ENCODE results near the gene RPL36AL. TPM values are rescaled to one million over a fixed set of nuclear protein-coding genes. Genes with fewer than 3 reads are reported as not detected.
"Not testable (repeated sequence)": the region's sequence is repeated elsewhere in the genome, so short reads cannot be mapped to it uniquely, and the experiment has no call there.

Gene RPL36AL
- total and polyA plus RNA-seq, 4 experiments from 2014 or later = 416 to 761 (median 555) TPM

DNA sequence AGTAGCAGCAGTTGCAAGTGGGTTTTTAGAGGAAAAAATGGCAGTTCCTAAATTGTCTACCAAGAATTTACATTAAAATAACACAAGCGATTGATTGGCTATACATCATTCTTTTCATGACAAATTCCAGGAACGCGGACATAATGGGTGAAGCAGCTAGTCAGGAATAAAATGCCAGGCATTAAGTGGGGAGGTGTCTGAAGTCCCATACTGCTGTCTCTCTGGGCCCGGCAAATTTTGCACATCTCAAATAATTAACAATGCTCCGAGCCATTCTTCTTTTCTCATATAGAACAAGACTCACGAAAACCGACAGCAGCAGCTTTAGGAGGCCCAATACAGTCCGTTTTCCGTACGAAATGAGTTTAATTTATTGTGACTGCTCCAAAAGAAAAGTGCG lies 696 bp downstream of the RPL36AL start:
- Histone ChIP-seq H3K9me3 (ENCODE audit: control insufficient read depth in 1 of 2, low read length in 2 of 2) (no peaks in the 10 kb centered on the region), H3K36me3 (ENCODE audit: insufficient read depth, low read length) (peaks cover 13% of the 10 kb centered on the region), H3K4me3 (ENCODE audit: low read length in 2 of 2) (peak overlapping the region; percentile 99 to 100), H3K27ac (ENCODE audit: low read depth, low read length) (peak overlapping the region; percentile 98), H3K4me1 (ENCODE audit: insufficient read depth, low read length) (peaks cover 60% of the 10 kb centered on the region), H3K27me3 (ENCODE audit: insufficient read depth, low read length) (no peaks in the 10 kb centered on the region)
- ChIA-PET POLR2A (ENCODE audit: partially characterized antibody) (interaction anchor here (0.6 to 6.2 kb wide), 30 partner anchors 9 to 744 kb away, joined by 3 to 413 read pairs (median 6); partner anchors contain the start of genes DMAC2L, DNAAF2, KLHDC1 and KLHDC2), CTCF (ENCODE audit: partially characterized antibody) (interaction anchor here (0.9 to 7.1 kb wide), 17 partner anchors 9 to 243 kb away, joined by 3 to 135 read pairs (median 7); partner anchors contain the start of genes DNAAF2, KLHDC2, LRR1 and NEMF)
- no peaks in the 10 kb centered on the region for H3K27me3 Mint-ChIP-seq
- peaks cover 0 to 4% (median 0%) of the 10 kb centered on the region in 8 donors for H3K9me3 Mint-ChIP-seq
- H3K4me3 Mint-ChIP-seq = peak overlapping the region; percentile 95 to 99 (median 96)
- H3K4me1 Mint-ChIP-seq = peaks cover 33 to 69% (median 42%) of the 10 kb centered on the region in 4 donors
- H3K36me3 Mint-ChIP-seq = peaks cover 14 to 62% of the 10 kb centered on the region in 2 donors
- DNase-seq = no peak
- peak overlapping the region; percentile 98 to 100 (median 99) for H3K27ac Mint-ChIP-seq
- intact Hi-C loops (cut with micrococcal nuclease) = loop anchor here (1.0 to 2.0 kb wide), 7 partner anchors 15 to 611 kb away; partner anchors contain the start of genes LRR1, RPS29, SOS2 and VCPKMT

DNA sequence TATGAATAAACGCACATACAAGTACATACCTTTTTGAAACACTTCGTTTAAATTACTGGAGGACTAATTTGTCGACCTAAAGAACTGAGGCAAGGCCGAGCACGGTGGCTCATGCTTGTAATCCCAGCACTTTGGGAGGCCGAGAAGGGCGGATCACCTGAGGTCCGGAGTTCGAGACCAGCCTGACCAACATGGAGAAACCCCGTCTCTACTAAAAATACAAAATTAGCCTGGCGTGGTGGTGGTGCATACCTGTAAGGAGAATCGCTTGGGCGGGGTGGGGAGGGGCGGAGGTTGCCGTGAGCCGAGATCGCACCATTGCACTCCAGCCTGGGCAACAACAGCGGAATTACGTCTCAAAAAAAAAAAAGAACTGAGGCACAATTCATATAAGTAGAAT lies 1.2 kb downstream of the RPL36AL start:
- peaks cover 14 to 61% of the 10 kb centered on the region in 2 donors for H3K36me3 Mint-ChIP-seq
- H3K9me3 ChIP-seq (ENCODE audit: control insufficient read depth in 1 of 2, low read length in 2 of 2); DNase-seq; intact Hi-C loops (cut with micrococcal nuclease); H3K27me3 Mint-ChIP-seq; H3K27me3 ChIP-seq (ENCODE audit: insufficient read depth, low read length); H3K9me3 Mint-ChIP-seq: not testable (repeated sequence)
- peak overlapping the region; percentile 98 to 100 (median 99) for H3K27ac Mint-ChIP-seq
- H3K36me3 ChIP-seq (ENCODE audit: insufficient read depth, low read length) = peaks cover 13% of the 10 kb centered on the region
- peaks cover 31 to 65% (median 39%) of the 10 kb centered on the region in 4 donors for H3K4me1 Mint-ChIP-seq
- H3K4me3 Mint-ChIP-seq = peak overlapping the region; percentile 95 to 99 (median 96)
- H3K4me1 ChIP-seq (ENCODE audit: insufficient read depth, low read length) = peaks cover 56% of the 10 kb centered on the region
- POLR2A ChIA-PET (ENCODE audit: partially characterized antibody) = interaction anchor here (1.1 to 6.2 kb wide), 9 partner anchors 14 to 497 kb away, joined by 3 to 413 read pairs (median 28); partner anchors contain the start of genes DNAAF2, KLHDC2, LRR1 and RPS29
- CTCF ChIA-PET (ENCODE audit: partially characterized antibody) = interaction anchor here (0.9 to 7.1 kb wide), 4 partner anchors 14 to 40 kb away, joined by 3 to 135 read pairs (median 34); partner anchors contain the start of genes DNAAF2, LRR1 and RPS29
- peak overlapping the region; percentile 99 to 100 for H3K4me3 ChIP-seq (ENCODE audit: low read length in 2 of 2)
- peak overlapping the region; percentile 98 for H3K27ac ChIP-seq (ENCODE audit: low read depth, low read length)

DNA sequence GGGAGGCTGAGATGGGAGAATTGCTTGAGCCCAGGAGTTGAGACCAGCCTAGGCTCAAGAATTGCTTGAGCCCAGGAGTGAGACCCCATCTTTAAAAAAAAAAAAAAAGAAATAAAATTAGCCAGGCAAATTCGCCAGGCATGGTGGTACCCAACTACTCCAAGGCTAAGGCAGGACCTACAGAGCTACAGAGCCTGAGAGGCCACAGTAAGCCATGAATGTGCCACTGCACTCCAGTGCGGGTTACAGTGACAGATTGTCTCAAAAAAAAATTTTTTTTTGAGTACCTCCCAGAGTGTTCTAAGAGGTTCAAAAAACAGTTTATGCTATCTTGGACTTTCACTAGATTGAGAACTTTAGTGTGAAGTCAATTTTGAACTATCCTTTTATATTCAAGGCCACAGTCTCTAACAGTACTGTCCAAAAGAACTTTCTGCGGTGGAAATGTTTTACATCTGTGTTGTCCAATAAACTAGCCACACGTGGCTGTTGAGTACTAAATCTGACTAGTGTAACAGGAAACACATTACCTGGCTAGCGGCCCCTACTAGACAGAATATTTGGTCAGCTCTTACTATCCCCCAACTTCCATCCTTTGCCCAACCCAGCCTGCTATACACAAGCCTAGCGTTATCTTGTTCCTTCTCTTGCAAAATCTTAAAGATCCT lies 2.4 kb downstream of the RPL36AL start:
- ChIA-PET POLR2A (ENCODE audit: partially characterized antibody) (interaction anchor here (1.1 to 2.4 kb wide), 3 partner anchors 16 to 32 kb away, joined by 4 to 9 read pairs (median 6); partner anchors contain the start of genes LRR1 and RPS29), CTCF (ENCODE audit: partially characterized antibody) (no interaction called here)
- Mint-ChIP-seq H3K4me3 (peak overlapping the region in 7 of 8 donors; percentile 3 to 96 (median 25)), H3K9me3 (peaks cover 0 to 4% (median 0%) of the 10 kb centered on the region in 8 donors), H3K4me1 (peaks cover 22 to 52% (median 30%) of the 10 kb centered on the region in 4 donors), H3K27me3 (no peaks in the 10 kb centered on the region), H3K36me3 (peaks cover 14 to 56% of the 10 kb centered on the region in 2 donors), H3K27ac (peak overlapping the region; percentile 51 to 100 (median 99))
- intact Hi-C loops (cut with micrococcal nuclease) = no loop called here
- Histone ChIP-seq H3K9me3 (ENCODE audit: control insufficient read depth in 1 of 2, low read length in 2 of 2) (no peaks in the 10 kb centered on the region), H3K36me3 (ENCODE audit: insufficient read depth, low read length) (peaks cover 13% of the 10 kb centered on the region), H3K4me3 (ENCODE audit: low read length in 2 of 2) (no peak overlapping the region), H3K4me1 (ENCODE audit: insufficient read depth, low read length) (peaks cover 43% of the 10 kb centered on the region), H3K27me3 (ENCODE audit: insufficient read depth, low read length) (no peaks in the 10 kb centered on the region), H3K27ac (ENCODE audit: low read depth, low read length) (peak overlapping the region; percentile 1)
- DNase-seq = no peak

DNA sequence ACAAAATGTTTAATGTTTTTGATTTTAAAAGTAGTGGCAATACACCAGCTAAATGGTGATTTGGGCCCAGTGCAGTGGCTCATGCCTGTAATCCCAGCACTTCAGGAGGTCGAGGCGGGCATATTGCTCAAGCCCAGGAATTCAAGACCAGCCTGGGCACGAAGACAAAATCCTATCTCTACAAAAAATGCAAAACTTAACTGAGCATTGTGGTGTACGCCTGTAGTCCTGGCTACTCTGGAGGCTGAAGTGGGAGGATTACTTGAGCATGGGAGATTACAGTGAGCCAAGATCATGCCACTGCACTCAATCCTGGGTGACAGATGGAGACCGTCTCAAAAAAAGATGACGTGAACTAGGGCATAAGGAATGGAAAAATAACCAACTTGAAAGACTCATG lies 4.7 kb downstream of the RPL36AL start:
- Histone ChIP-seq H3K9me3 (ENCODE audit: control insufficient read depth in 1 of 2, low read length in 2 of 2) (no peaks in the 10 kb centered on the region), H3K27ac (ENCODE audit: low read depth, low read length) (no peak overlapping the region), H3K4me3 (ENCODE audit: low read length in 2 of 2) (no peak overlapping the region), H3K27me3 (ENCODE audit: insufficient read depth, low read length) (no peaks in the 10 kb centered on the region), H3K4me1 (ENCODE audit: insufficient read depth, low read length) (peaks cover 27% of the 10 kb centered on the region), H3K36me3 (ENCODE audit: insufficient read depth, low read length) (peaks cover 13% of the 10 kb centered on the region)
- Mint-ChIP-seq H3K4me3 (no peak overlapping the region), H3K36me3 (peaks cover 14 to 46% of the 10 kb centered on the region in 2 donors), H3K9me3 (peaks cover 0 to 3% (median 0%) of the 10 kb centered on the region in 8 donors), H3K27ac (peak overlapping the region in 1 of 7 donors; percentile 23), H3K27me3 (no peaks in the 10 kb centered on the region), H3K4me1 (peaks cover 14 to 40% (median 19%) of the 10 kb centered on the region in 4 donors)
- DNase-seq = no peak
- intact Hi-C loops (cut with micrococcal nuclease) = no loop called here
- CTCF ChIA-PET (ENCODE audit: partially characterized antibody) = no interaction called here
- POLR2A ChIA-PET (ENCODE audit: partially characterized antibody) = interaction anchor here (1.2 kb wide), 1 partner anchor 17 kb away, joined by 3 read pairs; the partner anchor contains the start of gene LRR1

DNA sequence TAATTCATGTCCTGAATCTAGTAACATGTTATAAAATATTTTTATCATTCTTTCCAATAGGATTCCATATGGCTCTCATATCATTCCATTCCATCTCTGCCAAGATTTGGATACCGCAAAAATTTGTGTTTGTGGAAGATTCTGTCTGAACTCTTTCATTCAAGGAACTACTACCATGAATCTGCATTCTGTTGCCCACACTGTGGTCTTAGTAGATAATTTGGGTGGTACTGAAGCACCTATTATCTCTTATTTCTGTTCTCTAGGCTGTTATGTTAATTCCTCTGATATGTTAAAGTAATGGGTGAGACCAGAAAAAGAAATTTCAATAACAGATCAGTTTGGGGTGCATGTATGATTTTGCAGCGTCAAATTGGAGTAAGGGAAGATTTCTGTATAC lies 6.2 kb downstream of the RPL36AL start:
- H3K27me3 Mint-ChIP-seq = no peaks in the 10 kb centered on the region

DNA sequence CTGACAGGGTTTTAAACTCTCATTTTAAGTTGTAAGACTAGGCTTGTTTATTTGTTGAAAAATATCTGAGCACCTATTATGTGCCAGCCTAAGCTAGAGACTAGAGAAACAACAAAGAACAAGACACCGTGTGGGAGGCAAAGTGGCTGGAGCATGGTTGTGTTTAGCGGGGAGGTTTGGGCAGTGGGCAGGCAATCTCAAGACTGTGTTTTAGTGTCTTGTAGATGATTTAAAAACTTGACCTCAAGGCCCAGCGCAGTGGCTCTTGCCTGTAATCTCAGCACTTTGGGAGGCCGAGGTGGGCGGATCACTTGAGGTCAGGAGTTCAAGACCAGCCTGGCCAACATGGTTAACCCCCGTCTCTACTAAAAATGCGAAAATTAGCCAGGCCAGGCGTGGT lies 7.8 kb downstream of the RPL36AL start:
- H3K27me3 Mint-ChIP-seq = no peaks in the 10 kb centered on the region
- H3K36me3 Mint-ChIP-seq = peaks cover 4 to 22% of the 10 kb centered on the region in 2 donors
- Histone ChIP-seq H3K4me1 (ENCODE audit: insufficient read depth, low read length) (peaks cover 7% of the 10 kb centered on the region), H3K9me3 (ENCODE audit: control insufficient read depth in 1 of 2, low read length in 2 of 2) (no peaks in the 10 kb centered on the region), H3K4me3 (ENCODE audit: low read length in 2 of 2) (no peak overlapping the region), H3K27ac (ENCODE audit: low read depth, low read length) (no peak overlapping the region), H3K27me3 (ENCODE audit: insufficient read depth, low read length) (no peaks in the 10 kb centered on the region), H3K36me3 (ENCODE audit: insufficient read depth, low read length) (peaks cover 2% of the 10 kb centered on the region)
- H3K9me3 Mint-ChIP-seq = no peaks in the 10 kb centered on the region
- CTCF ChIA-PET (ENCODE audit: partially characterized antibody) = interaction anchor here (1.2 to 3.1 kb wide), 2 partner anchors 8 to 21 kb away, joined by 3 to 9 read pairs; partner anchors contain the start of genes MGAT2 and RPL36AL
- intact Hi-C loops (cut with micrococcal nuclease) = no loop called here
- peaks cover 4 to 16% (median 6%) of the 10 kb centered on the region in 4 donors for H3K4me1 Mint-ChIP-seq
- no peak for DNase-seq
- POLR2A ChIA-PET (ENCODE audit: partially characterized antibody) = interaction anchor here (4.5 kb wide), 1 partner anchor 8 kb away, joined by 21 read pairs; the partner anchor contains the start of genes MGAT2 and RPL36AL
- H3K4me3 Mint-ChIP-seq = no peak overlapping the region
- no peak overlapping the region for H3K27ac Mint-ChIP-seq

More for the DNA sequence above, 6.2 kb downstream of the RPL36AL start:
- no peaks in the 10 kb centered on the region for H3K9me3 ChIP-seq (ENCODE audit: control insufficient read depth in 1 of 2, low read length in 2 of 2)
- Mint-ChIP-seq H3K4me1 (peaks cover 14 to 25% (median 16%) of the 10 kb centered on the region in 4 donors), H3K36me3 (peaks cover 14 to 30% of the 10 kb centered on the region in 2 donors), H3K27ac (peak overlapping the region in 3 of 7 donors; percentile 4 to 74 (median 35)), H3K9me3 (no peaks in the 10 kb centered on the region), H3K4me3 (no peak overlapping the region)
- ChIA-PET CTCF (ENCODE audit: partially characterized antibody) (interaction anchor here (0.8 to 1.1 kb wide), 2 partner anchors 18 to 20 kb away, joined by 3 to 5 read pairs; no protein-coding TSS in a partner anchor), POLR2A (ENCODE audit: partially characterized antibody) (no interaction called here)
- H3K36me3 ChIP-seq (ENCODE audit: insufficient read depth, low read length) = peaks cover 13% of the 10 kb centered on the region
- H3K27ac ChIP-seq (ENCODE audit: low read depth, low read length) = no peak overlapping the region
- intact Hi-C loops (cut with micrococcal nuclease) = no loop called here
- no peak overlapping the region for H3K4me3 ChIP-seq (ENCODE audit: low read length in 2 of 2)
- no peak for DNase-seq
- H3K27me3 ChIP-seq (ENCODE audit: insufficient read depth, low read length) = no peaks in the 10 kb centered on the region
- peaks cover 22% of the 10 kb centered on the region for H3K4me1 ChIP-seq (ENCODE audit: insufficient read depth, low read length)

Measured in CD4-positive, alpha-beta memory T cell (primary cell).